ENCODE measurements around the gene CEACAM4. TPM values are rescaled to one million over a fixed set of nuclear protein-coding genes. Genes with fewer than 3 reads are reported as not detected.

The CEACAM4 gene
- total RNA-seq, 1 donor from 2014 or later, result 0.32 TPM

DNA sequence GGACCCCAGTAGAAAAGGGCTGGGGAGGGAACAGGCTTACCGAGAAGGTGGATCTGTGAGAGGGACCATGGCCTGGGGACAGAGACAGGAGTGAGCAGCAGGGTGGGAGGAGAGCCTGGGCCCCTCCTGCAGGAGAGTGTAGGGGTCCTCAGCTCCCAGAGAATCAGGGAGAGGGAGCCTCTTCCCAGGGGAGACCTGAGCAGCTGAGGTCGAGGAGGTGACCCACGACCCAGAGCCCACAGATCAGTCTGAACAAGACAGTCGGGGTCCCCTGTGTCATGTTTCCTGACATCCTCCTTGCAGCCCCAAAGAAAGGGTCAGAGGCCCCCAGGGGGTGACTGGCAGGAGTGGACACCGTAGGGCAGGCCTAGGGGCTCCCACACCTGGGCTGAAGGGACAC, 6.7 kb downstream of the CEACAM4 start:
- DNase-seq (ENCODE audit: missing footprints), result no peak

GRCh38 chr19:41619018-41619556, 7.8 kb downstream of the CEACAM4 start:
- DNase-seq (ENCODE audit: missing footprints) (no peak), ATAC-seq (no peak)
- intact Hi-C loops (cut with DNase I), result no loop called here

More for the DNA sequence above, 6.7 kb downstream of the CEACAM4 start:
- intact Hi-C loops (cut with DNase I), result no loop called here
- no peak for ATAC-seq

- DNase-seq (ENCODE audit: missing footprints), result no peak
- intact Hi-C loops (cut with DNase I), result no loop called here
- ATAC-seq, result no peak
Observed at GRCh38 chr19:41617941-41618730, 8.7 kb downstream of the CEACAM4 start.

DNA sequence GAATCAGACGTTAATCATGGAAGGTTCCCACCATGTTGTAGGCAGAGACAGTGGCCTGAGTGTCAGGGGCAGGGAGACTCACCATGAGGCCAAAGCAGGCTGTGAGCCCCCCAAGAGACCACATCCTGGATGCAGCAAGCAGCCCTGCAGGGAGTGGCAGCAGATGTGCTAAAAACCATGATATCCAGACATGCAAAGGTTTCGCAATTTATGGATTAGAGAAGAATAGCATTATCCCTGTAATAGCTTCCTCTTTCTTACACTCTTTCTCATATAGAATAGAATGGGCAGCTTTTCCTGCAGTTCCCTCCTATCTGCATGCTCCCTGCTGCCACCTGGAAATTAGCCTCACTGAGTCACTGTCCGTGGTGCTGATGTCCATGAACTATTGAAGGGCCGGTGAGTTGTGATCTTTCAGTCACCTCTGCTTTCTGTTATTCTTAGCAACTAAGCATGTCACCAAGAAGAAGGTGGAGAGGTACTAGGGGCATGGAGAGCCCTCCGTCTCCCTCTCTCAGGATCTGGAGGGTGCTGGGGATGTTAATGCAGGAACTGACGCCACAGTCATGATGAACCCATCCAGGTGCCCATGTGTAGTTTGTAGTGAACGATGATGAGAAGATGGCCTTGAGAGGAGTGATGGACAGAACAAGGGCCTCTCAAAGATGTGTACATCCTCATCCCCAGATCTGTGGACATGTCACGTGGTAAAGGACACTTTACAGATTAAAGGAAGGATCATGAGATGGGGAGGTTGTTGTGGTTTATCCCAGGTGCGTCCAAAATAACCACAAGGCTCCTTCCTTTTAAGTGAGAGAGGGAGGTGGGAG, 9.9 kb downstream of the CEACAM4 start:
- ATAC-seq (no peak), DNase-seq (ENCODE audit: missing footprints) (no peak)
- intact Hi-C loops (cut with DNase I), result no loop called here

- intact Hi-C loops (cut with DNase I), result no loop called here
- ATAC-seq, result no peak
- DNase-seq (ENCODE audit: missing footprints), result no peak
Observed at GRCh38 chr19:41615207-41615606, 11.7 kb downstream of the CEACAM4 start.

DNA sequence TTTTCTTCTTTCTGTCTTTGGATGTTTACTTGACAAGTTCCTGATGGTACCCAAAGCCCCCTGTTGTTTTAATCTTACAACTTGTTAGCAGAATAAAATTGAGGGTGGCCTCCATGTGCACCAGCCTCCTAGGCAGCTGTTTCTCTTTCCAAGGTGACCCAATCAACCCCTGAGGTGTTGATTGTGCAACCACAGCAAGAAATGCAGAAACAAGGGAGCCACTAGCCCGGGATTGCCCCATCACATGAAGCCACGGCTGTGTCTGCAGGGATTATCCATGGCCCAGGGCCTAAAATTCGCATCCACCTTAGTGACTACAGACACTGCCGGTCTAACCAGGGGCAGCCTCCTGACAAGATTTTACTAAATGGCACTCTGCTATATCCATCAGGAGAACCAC, 14.4 kb downstream of the CEACAM4 start:
- intact Hi-C loops (cut with DNase I), result no loop called here
- ATAC-seq (no peak), DNase-seq (ENCODE audit: missing footprints) (no peak)

GRCh38 chr19:41610789-41611188, 16.1 kb downstream of the CEACAM4 start:
- ATAC-seq, result no peak
- intact Hi-C loops (cut with DNase I), result no loop called here

GRCh38 chr19:41607668-41608067, 19.2 kb downstream of the CEACAM4 start:
- intact Hi-C loops (cut with DNase I), result no loop called here
- DNase-seq (ENCODE audit: missing footprints), result no peak
- no peak for ATAC-seq

More at GRCh38 chr19:41610789-41611188, 16.1 kb downstream of the CEACAM4 start:
- DNase-seq (ENCODE audit: missing footprints), result no peak

DNA sequence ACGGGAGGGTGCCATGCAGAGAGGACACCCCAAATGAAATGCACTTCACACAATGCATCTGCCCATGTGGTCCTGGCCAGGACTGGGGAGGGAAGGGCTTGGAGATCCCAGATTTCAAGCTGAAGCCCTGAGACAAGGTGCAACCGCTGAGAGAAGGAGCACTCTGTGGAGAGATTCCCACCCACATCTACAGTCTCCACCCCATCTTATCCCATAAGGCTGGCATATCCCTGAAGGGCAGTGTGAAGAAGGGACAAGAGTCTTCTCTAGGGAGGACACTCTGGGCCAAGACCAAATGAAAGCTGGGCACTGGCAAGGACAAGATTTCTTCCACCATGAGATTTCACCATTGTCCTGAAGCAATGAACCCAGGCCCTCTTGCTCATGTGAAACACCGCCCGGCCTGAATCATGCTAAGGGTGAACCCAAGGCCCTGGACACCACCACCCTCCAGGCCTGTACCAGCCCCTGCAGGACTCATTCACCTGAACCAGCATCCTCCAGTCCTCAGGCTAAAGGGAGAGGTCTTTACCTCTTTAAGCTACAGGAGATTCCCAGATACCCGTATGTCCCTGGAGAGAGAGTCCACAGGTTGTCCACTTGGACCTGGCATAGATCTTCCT, 20.5 kb downstream of the CEACAM4 start:
- intact Hi-C loops (cut with DNase I), result no loop called here
- DNase-seq (ENCODE audit: missing footprints) (no peak), ATAC-seq (no peak)

DNA sequence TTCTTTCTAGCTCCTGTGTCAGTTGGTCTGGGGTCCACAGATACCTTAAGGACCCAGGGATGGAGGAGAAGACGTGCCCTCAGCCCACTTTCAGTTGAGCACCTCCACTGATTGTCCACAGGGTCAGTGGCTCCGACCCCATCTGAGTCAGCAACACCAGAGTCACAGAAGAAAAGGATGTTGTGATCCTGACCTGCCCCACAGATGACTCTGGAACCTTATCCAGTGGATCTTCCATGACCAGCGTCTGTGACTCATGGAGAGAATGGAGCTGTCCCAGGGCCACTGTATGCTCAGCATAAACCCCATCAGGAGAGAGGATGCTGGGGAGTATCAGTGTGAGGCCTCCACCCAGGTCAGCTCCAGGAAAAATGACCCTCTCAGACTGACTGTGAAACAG, 22.0 kb downstream of the CEACAM4 start:
- intact Hi-C loops (cut with DNase I), result no loop called here
- DNase-seq (ENCODE audit: missing footprints) (no peak), ATAC-seq (no peak)

GRCh38 chr19:41601771-41602170, 25.1 kb downstream of the CEACAM4 start:
- intact Hi-C loops (cut with DNase I), result no loop called here
- ATAC-seq, result no peak
- DNase-seq (ENCODE audit: missing footprints), result no peak

- DNase-seq (ENCODE audit: missing footprints) (no peak), ATAC-seq (no peak)
- intact Hi-C loops (cut with DNase I), result no loop called here
Observed at GRCh38 chr19:41599175-41599966, 27.5 kb downstream of the CEACAM4 start.

GRCh38 chr19:41597600-41598041, 29.3 kb downstream of the CEACAM4 start:
- DNase-seq (ENCODE audit: missing footprints), result peak; percentile 80
- peak; percentile 68 for ATAC-seq
- intact Hi-C loops (cut with DNase I), result no loop called here

DNA sequence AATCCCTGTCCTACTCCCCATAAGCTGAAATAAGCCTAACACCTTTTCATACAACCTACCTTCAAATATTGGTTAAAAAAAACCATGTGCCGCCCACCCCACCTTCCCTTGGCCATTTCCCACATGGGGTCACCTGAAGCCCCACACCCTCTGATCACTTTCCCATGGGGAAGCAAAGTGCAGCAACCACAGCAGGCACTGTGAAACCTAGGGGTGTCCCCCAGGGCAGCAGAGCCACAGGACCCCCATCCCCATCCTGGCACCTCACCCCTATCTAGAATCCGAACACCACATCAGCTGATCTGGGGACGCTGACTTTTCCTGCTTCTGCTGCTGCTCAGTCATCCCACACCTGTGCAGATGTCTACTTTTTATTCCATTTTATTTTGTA, 31.0 kb downstream of the CEACAM4 start:
- intact Hi-C loops (cut with DNase I), result no loop called here
- DNase-seq (ENCODE audit: missing footprints) (no peak), ATAC-seq (no peak)

- DNase-seq (ENCODE audit: missing footprints), result no peak
- intact Hi-C loops (cut with DNase I), result no loop called here
- ATAC-seq, result peak; percentile 48
Observed at GRCh38 chr19:41595258-41595889, 31.5 kb downstream of the CEACAM4 start.

DNA sequence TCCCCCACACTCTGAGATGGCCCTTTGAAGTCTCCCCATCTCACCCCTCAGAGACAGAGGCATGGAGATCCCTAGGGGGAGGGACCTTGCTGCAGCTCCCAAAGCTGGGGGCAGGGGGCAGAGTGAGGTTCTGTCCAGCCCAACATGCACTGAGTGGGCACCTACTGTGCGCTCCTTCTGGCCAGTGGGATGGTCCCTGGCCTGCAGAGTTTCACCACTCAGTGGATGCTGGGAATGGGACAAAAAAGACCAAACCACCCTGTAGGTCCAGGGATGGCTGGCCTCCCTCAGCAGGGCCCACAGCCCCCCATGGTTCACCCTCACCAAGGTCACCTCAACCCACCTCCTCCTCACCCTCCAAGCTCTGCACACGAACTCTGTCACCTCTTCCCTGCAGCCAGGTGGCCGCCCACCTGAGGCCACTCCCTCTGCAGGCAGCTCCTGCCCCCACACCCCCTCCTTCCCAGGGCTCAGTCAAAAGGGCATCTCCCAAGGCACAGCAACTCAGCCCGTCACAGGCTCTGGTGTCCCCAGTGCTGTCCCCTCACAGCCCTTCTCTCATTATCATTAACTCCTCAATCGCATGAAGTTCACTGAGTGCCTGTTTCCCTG, 34.8 kb downstream of the CEACAM4 start:
- DNase-seq (ENCODE audit: missing footprints) (no peak), ATAC-seq (no peak)
- intact Hi-C loops (cut with DNase I), result no loop called here

- intact Hi-C loops (cut with DNase I), result no loop called here
- no peak for ATAC-seq
Observed at GRCh38 chr19:41590936-41591335, 35.9 kb downstream of the CEACAM4 start.

DNA sequence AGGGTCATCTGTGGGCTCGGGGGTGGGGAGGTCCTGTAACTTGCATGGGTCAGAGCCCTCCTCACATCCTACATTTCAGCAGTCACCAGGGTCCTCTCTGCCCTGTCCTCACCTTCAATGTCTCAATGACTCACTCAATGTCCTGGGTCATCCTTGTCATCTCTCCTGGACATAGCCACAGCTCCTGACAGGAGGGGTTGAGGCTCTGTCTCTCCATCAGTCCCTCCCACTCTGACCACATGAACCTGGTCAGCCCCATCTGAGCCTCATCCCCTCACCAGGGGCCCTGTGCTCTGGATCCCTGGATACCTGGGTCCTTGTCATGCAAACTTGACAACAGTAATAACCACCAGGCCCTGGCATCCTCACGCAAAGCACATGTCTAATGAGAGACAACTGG, 37.5 kb downstream of the CEACAM4 start:
- intact Hi-C loops (cut with DNase I), result no loop called here
- ATAC-seq (no peak), DNase-seq (ENCODE audit: missing footprints) (no peak)

More at GRCh38 chr19:41590936-41591335, 35.9 kb downstream of the CEACAM4 start:
- no peak for DNase-seq (ENCODE audit: missing footprints)

All from Right ventricle myocardium inferior (tissue), 1 donor.